ENCODE data around the gene PDE3B. TPM values are rescaled to one million over a fixed set of nuclear protein-coding genes. Genes with fewer than 3 reads are reported as not detected.
"Not testable (repeated sequence)": the region's sequence is repeated elsewhere in the genome, so short reads cannot be mapped to it uniquely, and the experiment has no call there.

The PDE3B gene
- total RNA-seq, 2 donors from 2014 or later, result 21.5 to 23.6 TPM

GRCh38 chr11:14768526-14769188, 125.1 kb downstream of the PDE3B start:
- Histone ChIP-seq H3K27ac (no peak overlapping the region), H3K4me1 (no peaks in the 10 kb centered on the region), H3K9me3 (no peaks in the 10 kb centered on the region), H3K27me3 (no peaks in the 10 kb centered on the region), H3K9ac (ENCODE audit: low read depth in 2 of 2, low read length in 2 of 2) (no peak overlapping the region), H3K4me3 (no peak overlapping the region), H3K36me3 (no peaks in the 10 kb centered on the region)
- intact Hi-C loops (cut with DNase I), result no loop called here
- TF ChIP-seq CTCF (IDR thresholded peaks at IDR 0.05), result no peak
- no peak for DNase-seq

GRCh38 chr11:14773755-14774154, 130.2 kb downstream of the PDE3B start:
- intact Hi-C loops (cut with DNase I), result loop anchor here (10.0 kb wide), 1 partner anchor 239 kb away; no protein-coding TSS in a partner anchor
- no peak overlapping the region for H3K27ac ChIP-seq

GRCh38 chr11:14774721-14775120, 131.1 kb downstream of the PDE3B start:
- Histone ChIP-seq H3K9ac (ENCODE audit: low read depth in 2 of 2, low read length in 2 of 2) (no peak overlapping the region), H3K4me1 (no peaks in the 10 kb centered on the region), H3K4me3 (no peak overlapping the region), H3K27me3 (no peaks in the 10 kb centered on the region), H3K27ac (no peak overlapping the region), H3K36me3 (no peaks in the 10 kb centered on the region), H3K9me3 (no peaks in the 10 kb centered on the region)
- DNase-seq, result no peak
- intact Hi-C loops (cut with DNase I), result loop anchor here (10.0 kb wide), 1 partner anchor 240 kb away; no protein-coding TSS in a partner anchor
- TF ChIP-seq CTCF (IDR thresholded peaks at IDR 0.05), result no peak

More at GRCh38 chr11:14773755-14774154, 130.2 kb downstream of the PDE3B start:
- Histone ChIP-seq H3K9me3 (no peaks in the 10 kb centered on the region), H3K4me1 (no peaks in the 10 kb centered on the region), H3K27me3 (no peaks in the 10 kb centered on the region), H3K36me3 (no peaks in the 10 kb centered on the region), H3K9ac (ENCODE audit: low read depth in 2 of 2, low read length in 2 of 2) (no peak overlapping the region), H3K4me3 (no peak overlapping the region)
- no peak for DNase-seq
- no peak for TF ChIP-seq CTCF (IDR thresholded peaks at IDR 0.05)

GRCh38 chr11:14775897-14776296, 132.3 kb downstream of the PDE3B start:
- no peaks in the 10 kb centered on the region for H3K9me3 ChIP-seq
- no peak overlapping the region for H3K9ac ChIP-seq (ENCODE audit: low read depth in 2 of 2, low read length in 2 of 2)
- no peak overlapping the region for H3K27ac ChIP-seq
- DNase-seq, result no peak
- H3K4me1 ChIP-seq, result no peaks in the 10 kb centered on the region
- no peak for TF ChIP-seq CTCF (IDR thresholded peaks at IDR 0.05)
- intact Hi-C loops (cut with DNase I), result loop anchor here (10.0 kb wide), 1 partner anchor 241 kb away; no protein-coding TSS in a partner anchor
- no peak overlapping the region for H3K4me3 ChIP-seq
- H3K36me3 ChIP-seq, result no peaks in the 10 kb centered on the region
- no peaks in the 10 kb centered on the region for H3K27me3 ChIP-seq

GRCh38 chr11:14778460-14778859, 134.9 kb downstream of the PDE3B start:
- not testable (repeated sequence) for H3K27me3 ChIP-seq; DNase-seq; H3K4me1 ChIP-seq; H3K4me3 ChIP-seq; H3K27ac ChIP-seq; H3K9ac ChIP-seq (ENCODE audit: low read depth in 2 of 2, low read length in 2 of 2); H3K36me3 ChIP-seq; H3K9me3 ChIP-seq
- intact Hi-C loops (cut with DNase I), result loop anchor here (10.0 kb wide), 1 partner anchor 244 kb away; no protein-coding TSS in a partner anchor

GRCh38 chr11:14783788-14784187, 140.2 kb downstream of the PDE3B start:
- Histone ChIP-seq H3K27me3 (no peaks in the 10 kb centered on the region), H3K9me3 (no peaks in the 10 kb centered on the region), H3K4me3 (no peak overlapping the region), H3K27ac (no peak overlapping the region), H3K36me3 (no peaks in the 10 kb centered on the region), H3K9ac (ENCODE audit: low read depth in 2 of 2, low read length in 2 of 2) (no peak overlapping the region), H3K4me1 (no peaks in the 10 kb centered on the region)
- no peak for TF ChIP-seq CTCF (IDR thresholded peaks at IDR 0.05)
- intact Hi-C loops (cut with DNase I), result no loop called here
- no peak for DNase-seq

Data from colonic mucosa (tissue), 4 donors.